Measurements from ENCODE around the gene CXCL10.

GRCh38 chr4:76012388-76012801 lies 10.9 kb downstream of the CXCL10 start:
- TF ChIP-seq RFX5 (IDR thresholded peaks at IDR 0.05; ENCODE audit: low read depth, low read length) (no peak), RCOR1 (conservative IDR thresholded peaks at IDR 0.05; ENCODE audit: low read depth, low read length) (no peak), TCF7 (IDR thresholded peaks at IDR 0.05; ENCODE audit: borderline replicate concordance) (no peak)
- TF ChIP-seq, protein P1, sequence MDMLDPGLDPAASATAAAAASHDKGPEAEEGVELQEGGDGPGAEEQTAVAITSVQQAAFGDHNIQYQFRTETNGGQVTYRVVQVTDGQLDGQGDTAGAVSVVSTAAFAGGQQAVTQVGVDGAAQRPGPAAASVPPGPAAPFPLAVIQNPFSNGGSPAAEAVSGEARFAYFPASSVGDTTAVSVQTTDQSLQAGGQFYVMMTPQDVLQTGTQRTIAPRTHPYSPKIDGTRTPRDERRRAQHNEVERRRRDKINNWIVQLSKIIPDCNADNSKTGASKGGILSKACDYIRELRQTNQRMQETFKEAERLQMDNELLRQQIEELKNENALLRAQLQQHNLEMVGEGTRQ (IDR thresholded peaks at IDR 0.05; ENCODE audit: borderline replicate concordance, low read depth, low read length) = no peak
- TF ChIP-seq, protein P2, sequence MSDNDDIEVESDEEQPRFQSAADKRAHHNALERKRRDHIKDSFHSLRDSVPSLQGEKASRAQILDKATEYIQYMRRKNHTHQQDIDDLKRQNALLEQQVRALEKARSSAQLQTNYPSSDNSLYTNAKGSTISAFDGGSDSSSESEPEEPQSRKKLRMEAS (IDR thresholded peaks at IDR 0.05; ENCODE audit: low read depth, low read length) = no peak

Measured in GM12878 (cell line).